Neural progenitor cell (in vitro differentiated cells): ENCODE data around the gene CYB561D1.

Experiments
- EZH2 ChIP-seq: fragments of 200-600 bp; sonication (generic); IDR thresholded peaks from 2 replicates; pipeline ENCODE4 v1.6.1; 2017; ENCODE audit warnings: antibody characterized with exemption, mild to moderate bottlenecking, moderate library complexity
- TF ChIP-seq, protein P1 (sequence below): fragments of 200-600 bp; sonication (generic); IDR thresholded peaks from 2 replicates; pipeline ENCODE4 v1.5.1; 2017; ENCODE audit warnings: antibody characterized with exemption, mild to moderate bottlenecking

DNA sequence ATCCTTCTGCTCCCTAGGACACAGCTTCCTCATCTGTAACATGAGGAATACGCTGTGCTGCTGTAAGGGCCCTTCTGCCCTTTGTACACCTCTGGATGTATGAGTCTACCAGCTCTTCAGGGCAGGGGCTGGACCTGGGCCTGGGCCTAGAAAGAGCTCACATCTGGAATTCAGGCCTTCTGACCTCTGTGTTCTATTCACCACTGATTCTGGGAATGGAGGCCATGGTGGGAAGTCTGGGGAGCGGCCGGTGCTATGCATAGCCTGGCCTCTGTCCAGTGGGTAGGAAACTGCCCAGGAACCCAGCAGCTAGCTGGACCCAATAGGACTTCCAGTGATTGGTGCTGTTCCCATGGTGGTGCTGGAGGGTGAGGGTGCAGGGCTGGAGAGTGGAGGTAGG, 34.8 kb downstream of the CYB561D1 start:
- TF ChIP-seq, protein P1, sequence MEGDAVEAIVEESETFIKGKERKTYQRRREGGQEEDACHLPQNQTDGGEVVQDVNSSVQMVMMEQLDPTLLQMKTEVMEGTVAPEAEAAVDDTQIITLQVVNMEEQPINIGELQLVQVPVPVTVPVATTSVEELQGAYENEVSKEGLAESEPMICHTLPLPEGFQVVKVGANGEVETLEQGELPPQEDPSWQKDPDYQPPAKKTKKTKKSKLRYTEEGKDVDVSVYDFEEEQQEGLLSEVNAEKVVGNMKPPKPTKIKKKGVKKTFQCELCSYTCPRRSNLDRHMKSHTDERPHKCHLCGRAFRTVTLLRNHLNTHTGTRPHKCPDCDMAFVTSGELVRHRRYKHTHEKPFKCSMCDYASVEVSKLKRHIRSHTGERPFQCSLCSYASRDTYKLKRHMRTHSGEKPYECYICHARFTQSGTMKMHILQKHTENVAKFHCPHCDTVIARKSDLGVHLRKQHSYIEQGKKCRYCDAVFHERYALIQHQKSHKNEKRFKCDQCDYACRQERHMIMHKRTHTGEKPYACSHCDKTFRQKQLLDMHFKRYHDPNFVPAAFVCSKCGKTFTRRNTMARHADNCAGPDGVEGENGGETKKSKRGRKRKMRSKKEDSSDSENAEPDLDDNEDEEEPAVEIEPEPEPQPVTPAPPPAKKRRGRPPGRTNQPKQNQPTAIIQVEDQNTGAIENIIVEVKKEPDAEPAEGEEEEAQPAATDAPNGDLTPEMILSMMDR = no peak
- TF ChIP-seq EZH2 = no peak
